Activated CD4-positive, alpha-beta T cell treated with anti-CD3 and anti-CD28 coated beads, Interleukin-2, amount 50 U/mL, for 16 hours (primary cell): Measurements from ENCODE around the gene RPP30.

Experiments
- DNase-seq: peaks from one replicate; pipeline ENCODE4 v3.0.0-alpha.2; 2020

Gene RPP30

DNA sequence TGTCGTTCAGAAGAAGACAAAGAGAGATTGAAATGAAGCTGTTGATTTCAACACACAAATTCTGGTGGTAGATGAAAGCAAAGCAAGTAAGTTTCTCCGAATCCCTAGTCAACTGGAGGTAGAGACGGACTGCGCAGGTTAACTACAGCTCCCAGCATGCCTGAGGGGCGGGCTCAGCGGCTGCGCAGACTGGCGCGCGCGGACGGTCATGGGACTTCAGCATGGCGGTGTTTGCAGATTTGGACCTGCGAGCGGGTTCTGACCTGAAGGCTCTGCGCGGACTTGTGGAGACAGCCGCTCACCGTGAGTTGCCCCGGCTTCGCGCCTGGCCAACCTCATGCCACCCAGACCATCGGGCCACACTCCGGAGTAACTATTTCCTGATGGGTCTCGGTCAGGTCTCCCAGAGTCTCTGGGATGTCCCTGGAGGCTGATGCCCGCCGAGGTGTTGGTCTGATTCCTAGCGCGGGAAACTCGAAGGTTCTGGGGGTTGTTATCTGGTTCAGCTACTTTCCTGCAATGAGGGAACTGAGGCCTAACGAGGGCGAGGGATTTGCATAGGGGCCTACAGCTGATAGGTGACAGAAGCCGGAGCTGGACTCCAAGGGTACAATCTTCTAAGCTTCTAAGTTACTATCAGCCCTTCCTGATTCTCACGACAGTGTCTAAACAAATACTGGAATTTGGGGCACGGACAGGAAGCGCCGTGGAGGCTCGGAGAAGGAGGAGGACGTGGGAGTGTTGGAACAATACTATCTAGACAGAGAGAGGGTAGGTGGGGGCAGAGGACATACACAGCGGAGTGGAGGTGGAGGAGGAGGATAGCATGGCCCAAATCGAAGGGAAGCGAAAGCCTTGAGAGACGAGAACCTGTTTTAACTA is at the start of gene RPP30:
TSS of gene RPP30 (plus strand) at position 209 of the 882 bp plus-strand sequence. CDS start at position 222, 13 bp downstream.
- peak; percentile 90 for DNase-seq

DNA sequence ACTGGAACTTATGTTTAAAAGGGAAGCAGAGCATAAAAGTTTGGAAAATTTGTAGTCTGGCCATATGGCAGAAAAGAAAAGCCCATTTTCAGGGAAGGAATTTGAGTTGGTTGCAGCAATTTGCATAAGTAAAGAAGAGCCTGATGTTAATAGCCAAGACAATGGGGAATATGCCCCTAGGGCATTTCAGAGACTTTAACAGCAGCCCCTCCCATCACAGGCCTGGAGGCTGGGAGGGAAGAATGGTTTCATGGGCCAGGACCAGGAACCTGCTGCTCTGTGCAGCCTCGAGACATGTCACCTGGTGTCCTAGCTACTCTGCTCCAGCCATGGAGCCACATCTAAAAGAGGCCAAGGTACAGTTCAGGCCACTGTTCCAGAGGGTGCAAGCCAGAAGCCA is 49.3 kb upstream of the RPP30 start:
- no peak for DNase-seq

- DNase-seq: no peak
Observed at GRCh38 chr10:90832111-90832510, 39.7 kb upstream of the RPP30 start.

DNA sequence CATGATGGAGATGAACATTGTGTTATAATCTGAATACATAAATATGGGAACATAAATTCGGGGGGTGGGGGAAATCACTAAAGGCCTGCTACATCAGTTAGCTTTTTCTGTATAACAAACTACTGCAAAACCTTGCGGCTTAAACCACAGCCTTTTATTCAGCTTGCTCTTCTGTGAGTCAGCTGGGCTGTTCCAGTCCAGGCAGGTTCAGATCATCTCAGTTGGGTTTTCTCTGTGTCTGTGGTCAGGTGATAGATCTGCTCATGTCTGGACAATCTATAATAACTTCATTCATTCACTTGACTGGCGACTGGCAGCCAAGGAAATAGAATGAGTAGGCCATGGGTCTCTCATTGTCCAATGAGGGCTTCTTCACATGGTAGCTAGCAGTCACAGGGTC is 37.4 kb upstream of the RPP30 start:
- no peak for DNase-seq

DNA sequence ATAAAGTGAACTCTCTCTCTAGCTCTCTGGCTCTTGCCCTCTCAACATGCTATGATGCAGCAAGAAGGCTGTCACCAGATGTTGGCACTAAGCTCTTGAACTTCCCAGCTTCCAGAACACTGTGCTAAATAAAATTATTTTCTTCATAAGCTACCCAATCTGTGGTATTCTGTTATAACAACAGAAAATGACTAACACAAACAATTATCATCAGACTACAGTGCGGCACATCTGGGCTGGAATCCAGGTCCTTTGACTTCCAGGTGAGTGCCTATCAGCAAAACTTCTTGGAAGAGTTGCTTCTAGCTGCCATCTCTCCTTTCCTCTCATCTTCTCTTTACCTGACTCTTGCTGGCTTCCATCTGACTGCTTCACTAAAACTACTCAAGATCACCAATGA is 34.3 kb upstream of the RPP30 start:
- no peak for DNase-seq

GRCh38 chr10:90842725-90843124 is 29.0 kb upstream of the RPP30 start:
- DNase-seq: no peak

- DNase-seq: no peak
Observed at GRCh38 chr10:90845726-90846125, 26.0 kb upstream of the RPP30 start.

- no peak for DNase-seq
Observed at GRCh38 chr10:90846746-90847145, 25.0 kb upstream of the RPP30 start.

DNA sequence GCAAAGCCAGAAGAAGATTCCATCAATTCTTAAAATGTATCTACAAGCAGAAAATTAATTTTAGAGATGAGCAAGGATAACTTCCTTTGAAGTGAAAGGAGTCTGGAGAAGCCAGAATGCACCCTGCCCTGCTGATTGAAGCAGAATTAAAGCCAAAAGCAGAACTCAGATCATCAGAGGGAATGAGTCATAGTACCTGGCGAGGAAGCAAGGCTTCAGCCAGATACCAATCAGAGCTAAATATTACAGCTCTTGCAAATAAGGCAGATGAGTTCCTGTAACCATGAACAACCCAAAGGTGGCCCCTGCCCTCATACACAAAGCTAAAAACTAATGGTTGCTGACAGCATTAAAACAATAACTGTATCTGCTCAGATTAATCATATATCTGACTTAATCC is 24.3 kb upstream of the RPP30 start:
- DNase-seq: peak; percentile 24

- DNase-seq: peak; percentile 29
Observed at GRCh38 chr10:90849956-90850749, 21.6 kb upstream of the RPP30 start.

- DNase-seq: no peak
Observed at GRCh38 chr10:90855126-90855525, 16.6 kb upstream of the RPP30 start.

GRCh38 chr10:90856261-90856660 is 15.5 kb upstream of the RPP30 start:
- DNase-seq: no peak

DNA sequence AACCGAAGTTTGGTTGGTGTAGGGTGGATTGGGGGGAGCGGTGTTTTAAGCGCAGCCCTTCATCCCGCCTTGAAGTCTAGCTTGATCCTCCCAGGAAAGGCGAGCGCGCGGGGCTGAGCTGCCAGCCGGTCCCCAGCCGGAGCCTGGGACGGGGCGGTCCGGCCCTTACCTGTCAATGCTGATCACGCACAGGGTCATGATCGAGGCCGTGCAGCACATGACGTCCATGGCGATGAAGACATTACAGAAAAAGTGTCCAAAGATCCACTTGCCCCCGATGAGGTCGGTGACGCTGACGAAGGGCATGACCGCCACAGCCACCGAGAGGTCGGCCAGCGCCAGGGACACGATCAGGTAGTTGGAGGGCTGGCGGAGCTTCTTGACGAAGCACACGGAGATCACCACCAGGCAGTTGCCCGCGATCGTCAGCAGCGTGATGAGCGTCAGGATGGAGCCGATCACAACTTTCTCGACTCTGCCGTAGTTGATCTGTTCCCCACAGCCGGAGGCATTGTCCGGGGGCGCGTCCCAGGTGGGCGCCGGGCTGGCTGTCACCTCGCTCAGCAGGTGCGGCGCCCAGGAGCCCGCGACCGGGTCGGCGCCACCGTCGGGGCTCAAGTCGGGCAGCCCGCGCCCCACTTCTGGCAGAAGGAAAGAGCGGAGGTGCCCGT is 14.7 kb upstream of the RPP30 start:
- no peak for DNase-seq

DNA sequence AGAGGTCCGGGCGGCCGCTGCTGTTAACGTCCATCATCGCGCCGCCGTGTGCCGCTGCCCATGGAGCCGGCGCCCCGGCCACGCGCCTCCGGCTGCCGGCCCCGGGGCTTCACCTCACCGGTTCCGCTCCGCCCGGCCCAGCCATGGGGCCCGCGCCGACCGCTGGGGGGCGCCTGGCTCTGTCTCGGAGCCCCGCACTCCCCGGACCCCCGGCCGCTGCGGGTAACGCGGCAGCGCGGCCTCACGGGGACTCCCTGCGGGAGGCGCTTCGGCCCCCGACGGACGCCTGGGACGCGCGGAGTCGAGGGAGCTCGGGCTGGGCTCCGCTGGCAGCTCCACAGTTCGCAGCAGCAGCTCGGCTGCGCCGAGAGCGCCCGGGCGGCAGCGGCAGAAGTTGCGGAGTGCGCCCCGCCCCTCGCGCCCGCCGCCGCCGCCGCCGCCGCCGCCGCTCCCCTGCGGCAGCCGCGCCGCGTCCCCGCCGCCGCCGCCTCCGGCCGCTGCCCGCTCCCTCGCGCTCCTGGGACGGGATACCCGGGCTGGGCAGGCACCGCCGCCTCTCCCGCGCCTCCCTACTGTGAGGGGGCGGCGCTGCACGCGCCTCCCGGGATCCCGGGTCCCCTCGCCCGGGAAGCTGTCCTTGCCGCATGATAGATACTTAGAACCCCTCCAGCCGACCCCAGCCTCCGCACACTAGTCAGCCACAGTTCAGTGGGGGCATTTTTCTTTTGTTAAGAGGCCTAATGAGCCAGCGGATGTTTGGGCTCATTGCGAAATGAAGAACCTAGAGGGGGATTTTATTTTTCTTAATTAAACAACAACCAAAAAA is 13.9 kb upstream of the RPP30 start, which contains the start of gene HTR7:
TSS of gene HTR7 (minus strand) at position 405 of the 826 bp plus-strand sequence. CDS start at position 37, 368 bp downstream.
- peak; percentile 46 for DNase-seq

GRCh38 chr10:90858461-90858968 is 13.3 kb upstream of the RPP30 start:
- no peak for DNase-seq

DNA sequence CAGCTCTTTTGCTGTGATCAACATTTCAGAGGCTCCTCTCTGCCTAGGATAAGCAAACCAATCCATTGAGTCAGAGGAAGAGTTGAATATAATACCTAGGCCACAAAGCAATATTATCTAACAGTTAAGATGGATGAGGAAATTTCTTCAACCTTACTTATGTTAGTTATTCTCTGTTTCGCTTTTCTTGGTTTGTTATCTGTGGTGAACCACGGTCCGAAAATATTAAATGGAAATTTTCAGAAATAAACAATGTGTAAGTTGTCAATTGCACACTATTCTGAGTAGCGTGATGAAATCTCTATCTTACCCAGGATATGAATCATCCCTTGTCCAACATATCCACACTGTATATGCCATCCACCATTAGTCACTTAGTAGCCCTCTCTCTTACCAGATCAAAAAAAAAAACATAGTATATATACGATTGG is 12.4 kb upstream of the RPP30 start:
- peak; percentile 17 for DNase-seq

DNA sequence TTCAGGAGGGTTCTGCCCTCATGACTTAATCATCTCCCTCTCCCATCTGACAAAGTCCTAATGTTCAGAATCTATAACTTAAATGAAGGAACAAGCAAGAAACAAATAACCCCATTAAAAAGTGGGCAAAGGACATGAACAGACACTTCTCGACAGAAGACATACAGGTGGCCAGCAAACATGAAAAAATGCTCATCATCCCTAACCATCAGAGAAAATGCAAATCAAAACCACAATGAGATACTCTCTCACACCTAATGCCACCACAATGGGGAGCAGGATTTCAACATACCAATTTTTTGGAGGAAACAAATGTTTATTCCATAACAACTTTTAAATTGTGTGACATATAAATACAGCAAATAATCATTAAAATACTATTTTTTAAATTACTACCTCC is 11.0 kb upstream of the RPP30 start:
- DNase-seq: no peak

DNA sequence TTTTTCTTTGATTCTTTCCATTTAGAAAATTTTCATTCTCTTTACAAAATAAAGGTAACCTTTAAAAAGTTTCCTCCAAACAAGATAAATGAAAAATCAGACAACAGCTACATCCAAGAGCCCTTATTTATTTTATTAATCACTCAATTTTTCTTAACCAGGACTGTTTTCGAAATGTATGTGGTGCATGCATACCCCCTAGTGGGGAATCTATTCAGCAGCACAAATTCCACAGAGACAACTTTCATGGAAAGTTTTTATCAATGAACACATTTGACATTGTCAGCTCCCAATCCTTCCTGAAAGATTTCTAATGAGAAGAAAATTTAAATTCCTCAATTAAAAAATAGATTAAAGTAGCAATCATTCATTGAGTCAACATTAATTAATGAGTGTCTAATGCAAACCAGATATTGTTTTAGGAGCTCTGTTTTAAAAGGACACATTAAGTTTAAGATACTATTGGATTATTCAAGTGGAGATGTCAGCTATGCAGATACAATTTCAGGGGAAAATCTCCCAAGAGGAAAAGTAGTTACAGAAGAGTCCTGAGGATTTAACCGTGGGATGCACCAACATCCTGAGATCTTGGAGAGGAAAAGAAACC is 8.8 kb upstream of the RPP30 start:
- DNase-seq: no peak

DNA sequence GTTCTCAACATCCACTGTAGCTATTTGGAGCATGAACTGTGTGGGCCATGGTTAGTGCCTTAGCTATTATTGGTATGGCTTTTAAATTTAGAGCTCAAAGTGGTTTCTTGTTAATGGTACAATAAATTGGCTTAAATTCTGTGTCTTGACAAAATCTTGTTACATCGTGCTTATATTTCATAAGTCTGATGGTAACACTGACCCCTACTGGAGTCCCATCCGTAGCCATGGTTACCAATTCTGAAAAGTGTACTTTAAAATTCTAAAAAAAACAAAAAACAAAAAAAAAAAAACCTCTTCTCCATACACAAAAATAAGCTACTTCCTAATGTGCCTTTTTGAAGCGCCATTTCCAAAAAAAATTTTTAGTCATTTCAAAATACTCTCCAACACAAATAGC is 6.4 kb upstream of the RPP30 start:
- no peak for DNase-seq

DNA sequence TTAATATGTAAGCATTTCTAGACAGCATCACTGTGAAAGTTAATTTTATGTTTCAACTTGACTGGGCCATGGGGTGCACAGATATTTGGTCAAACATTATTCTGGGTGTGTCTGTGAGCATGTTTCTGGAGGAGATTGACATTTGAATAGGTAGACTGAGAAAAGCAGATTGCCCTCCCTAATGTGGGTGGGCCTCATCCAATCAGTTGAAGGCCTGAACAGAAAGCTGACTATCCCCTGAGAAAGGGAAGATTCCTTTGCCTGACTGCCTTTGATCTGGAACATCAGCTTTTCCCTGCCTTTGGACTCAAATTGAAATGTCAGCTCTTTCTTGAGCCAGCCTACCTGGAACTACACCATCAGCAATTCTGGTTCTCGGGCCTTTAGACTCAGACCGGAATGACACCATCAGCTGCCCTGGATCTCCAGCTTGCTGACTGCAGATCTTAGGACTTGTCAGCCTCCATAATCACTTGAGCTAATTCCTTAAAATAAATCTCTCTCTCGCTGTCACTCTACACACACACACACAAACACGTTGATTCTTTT is 5.7 kb upstream of the RPP30 start:
- DNase-seq: no peak

GRCh38 chr10:90871279-90871765 is 452 bp upstream of the RPP30 start:
- peak; percentile 74 for DNase-seq
